Activated naive CD4-positive, alpha-beta T cell treated with anti-CD3 and anti-CD28 coated beads for 36 hours (primary cell): ENCODE measurements around the gene NOL11. TPM values are rescaled to one million over a fixed set of nuclear protein-coding genes. Genes with fewer than 3 reads are reported as not detected.

Source experiments
- CTCF ChIA-PET: fragments of 350-600 bp; sonication (Branson Sonifier 250); formaldehyde crosslinking; loops from one replicate; lab custom pipeline; 2021; ENCODE audit warnings: antibody characterized with exemption; lab: Charles Lee
- DNase-seq: peaks from one replicate; pipeline ENCODE4 v3.0.0-alpha.2; 2020
- H3K27ac Mint-ChIP-seq: one replicate; pipeline ENCODE4 v1.8.0; 2021; ENCODE audit warnings: mild to moderate bottlenecking, mixed read lengths
- H3K27me3 Mint-ChIP-seq: one replicate; pipeline ENCODE4 v1.8.0; 2021; ENCODE audit warnings: low read depth, mixed read lengths
- H3K36me3 Mint-ChIP-seq: one replicate; pipeline ENCODE4 v1.8.0; 2021; ENCODE audit warnings: low read depth, mixed read lengths
- H3K4me1 Mint-ChIP-seq: one replicate; pipeline ENCODE4 v1.8.0; 2021; ENCODE audit warnings: low read depth, mixed read lengths
- H3K4me3 Mint-ChIP-seq: one replicate; pipeline ENCODE4 v1.8.0; 2021; ENCODE audit warnings: mild to moderate bottlenecking, moderate library complexity, mixed read lengths
- H3K9me3 Mint-ChIP-seq: one replicate; pipeline ENCODE4 v1.8.0; 2021; ENCODE audit warnings: mixed read lengths
- intact Hi-C: fragments of 100-400 bp; cut with micrococcal nuclease; formaldehyde crosslinking; loops from one replicate; pipeline ENCODE4 v1.15.1; 2023
- total RNA-seq, 2 experiments: library from RNA; stranded (reverse); gene quantifications; one replicate each; pipeline ENCODE4 v1.2.3, GENCODE V29; 2021

NOL11 gene
- total RNA-seq, 2 experiments from 2014 or later = 49.7 to 54.1 TPM

GRCh38 chr17:67769231-67769630, 51.5 kb downstream of the NOL11 start:
- no peaks in the 10 kb centered on the region for H3K36me3 Mint-ChIP-seq
- no peak for DNase-seq
- intact Hi-C loops = no loop called here
- CTCF ChIA-PET = no interaction called here
- H3K4me3 Mint-ChIP-seq = no peak overlapping the region
- no peaks in the 10 kb centered on the region for H3K27me3 Mint-ChIP-seq
- no peaks in the 10 kb centered on the region for H3K4me1 Mint-ChIP-seq
- no peaks in the 10 kb centered on the region for H3K9me3 Mint-ChIP-seq
- H3K27ac Mint-ChIP-seq = no peak overlapping the region

- no peak for DNase-seq
- Mint-ChIP-seq H3K4me3 (no peak overlapping the region), H3K9me3 (no peaks in the 10 kb centered on the region), H3K4me1 (no peaks in the 10 kb centered on the region), H3K27me3 (no peaks in the 10 kb centered on the region), H3K27ac (no peak overlapping the region), H3K36me3 (no peaks in the 10 kb centered on the region)
- CTCF ChIA-PET = interaction anchor here (0.6 kb wide), 1 partner anchor 713 kb away, joined by 6 read pairs; no protein-coding TSS in a partner anchor
- intact Hi-C loops = no loop called here
Observed at GRCh38 chr17:67770539-67770938, 52.8 kb downstream of the NOL11 start.

GRCh38 chr17:67772679-67773078, 54.9 kb downstream of the NOL11 start:
- CTCF ChIA-PET = no interaction called here
- H3K36me3 Mint-ChIP-seq = no peaks in the 10 kb centered on the region
- no peaks in the 10 kb centered on the region for H3K9me3 Mint-ChIP-seq
- DNase-seq = no peak
- H3K4me3 Mint-ChIP-seq = no peak overlapping the region
- no peak overlapping the region for H3K27ac Mint-ChIP-seq
- no peaks in the 10 kb centered on the region for H3K27me3 Mint-ChIP-seq
- intact Hi-C loops = no loop called here
- H3K4me1 Mint-ChIP-seq = no peaks in the 10 kb centered on the region

- H3K4me1 Mint-ChIP-seq = no peaks in the 10 kb centered on the region
- H3K27me3 Mint-ChIP-seq = no peaks in the 10 kb centered on the region
- H3K36me3 Mint-ChIP-seq = no peaks in the 10 kb centered on the region
- intact Hi-C loops = no loop called here
- H3K27ac Mint-ChIP-seq = no peak overlapping the region
- H3K4me3 Mint-ChIP-seq = no peak overlapping the region
- no peak for DNase-seq
- no peaks in the 10 kb centered on the region for H3K9me3 Mint-ChIP-seq
- CTCF ChIA-PET = no interaction called here
Observed at GRCh38 chr17:67773246-67773645, 55.5 kb downstream of the NOL11 start.

- intact Hi-C loops = loop anchor here (1.0 kb wide), 1 partner anchor 405 kb away; no protein-coding TSS in a partner anchor
- Mint-ChIP-seq H3K4me3 (no peak overlapping the region), H3K27ac (no peak overlapping the region), H3K36me3 (no peaks in the 10 kb centered on the region), H3K9me3 (no peaks in the 10 kb centered on the region), H3K4me1 (no peaks in the 10 kb centered on the region), H3K27me3 (no peaks in the 10 kb centered on the region)
- peak; percentile 43 for DNase-seq
- CTCF ChIA-PET = interaction anchor here (0.6 to 0.9 kb wide), 4 partner anchors 24 to 339 kb away, joined by 3 read pairs; no protein-coding TSS in a partner anchor
Observed at GRCh38 chr17:67779098-67779672, 61.4 kb downstream of the NOL11 start.

- CTCF ChIA-PET = no interaction called here
- no peak for DNase-seq
- H3K9me3 Mint-ChIP-seq = no peaks in the 10 kb centered on the region
- no peak overlapping the region for H3K4me3 Mint-ChIP-seq
- intact Hi-C loops = no loop called here
- no peaks in the 10 kb centered on the region for H3K27me3 Mint-ChIP-seq
- H3K36me3 Mint-ChIP-seq = no peaks in the 10 kb centered on the region
- H3K27ac Mint-ChIP-seq = no peak overlapping the region
- H3K4me1 Mint-ChIP-seq = no peaks in the 10 kb centered on the region
Observed at GRCh38 chr17:67784364-67785121, 66.8 kb downstream of the NOL11 start.

- no peaks in the 10 kb centered on the region for H3K27me3 Mint-ChIP-seq
- no peaks in the 10 kb centered on the region for H3K36me3 Mint-ChIP-seq
- H3K4me1 Mint-ChIP-seq = no peaks in the 10 kb centered on the region
- CTCF ChIA-PET = no interaction called here
- H3K4me3 Mint-ChIP-seq = no peak overlapping the region
- no peaks in the 10 kb centered on the region for H3K9me3 Mint-ChIP-seq
- intact Hi-C loops = no loop called here
- DNase-seq = no peak
- no peak overlapping the region for H3K27ac Mint-ChIP-seq
Observed at GRCh38 chr17:67785122-67785477, 67.4 kb downstream of the NOL11 start.

GRCh38 chr17:67785504-67785903, 67.8 kb downstream of the NOL11 start:
- Mint-ChIP-seq H3K9me3 (no peaks in the 10 kb centered on the region), H3K4me3 (no peak overlapping the region), H3K4me1 (no peaks in the 10 kb centered on the region), H3K27me3 (no peaks in the 10 kb centered on the region), H3K36me3 (no peaks in the 10 kb centered on the region), H3K27ac (no peak overlapping the region)
- intact Hi-C loops = no loop called here
- CTCF ChIA-PET = interaction anchor here (0.6 kb wide), 1 partner anchor 37 kb away, joined by 3 read pairs; no protein-coding TSS in a partner anchor
- no peak for DNase-seq

Other genes starting within 250 kb of the NOL11 start
- gene BPTF, start 107.6 kb downstream of the NOL11 start, total RNA-seq = 10 to 100 TPM; 58.1 to 61.9 TPM